ENCODE results near the gene C1QB. TPM values are rescaled to one million over a fixed set of nuclear protein-coding genes. Genes with fewer than 3 reads are reported as not detected.
A peak's percentile ranks its signal among the peaks of the same experiment; 100 is the strongest.

C1QB gene
- total and polyA plus RNA-seq, 9 of the 15 experiments (the other 6 are each of a cell fraction or from before 2014, with no cell fraction given), result 0.55 TPM; not detected in 8

DNA sequence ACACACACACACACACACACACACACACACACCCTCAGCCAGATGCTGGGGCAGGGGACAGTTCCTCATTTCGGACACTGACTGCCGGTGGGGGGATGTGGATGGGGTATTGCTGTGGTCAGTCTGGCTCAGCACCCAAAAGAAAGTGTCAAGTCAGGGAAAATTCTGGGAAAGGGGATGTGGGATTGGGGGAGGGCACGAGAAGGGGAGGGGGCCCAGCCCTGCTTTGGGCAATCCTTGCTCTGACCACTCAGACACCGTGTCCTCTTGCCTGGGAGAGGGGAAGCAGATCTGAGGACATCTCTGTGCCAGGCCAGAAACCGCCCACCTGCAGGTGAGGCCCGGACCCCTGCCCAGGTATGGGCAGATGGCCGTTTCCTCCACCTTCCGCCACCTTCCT lies 9.7 kb upstream of the C1QB start, which contains the start of gene C1QC:
Gene C1QC (plus strand): TSS at position 253 of the 400 bp plus-strand sequence. CDS start 391 bp downstream, outside the sequence.
- in situ Hi-C loops (cut with MboI), result no loop called here
- WGBS (ENCODE audit: insufficient coverage, low coverage, missing lambda C conversion rate), result 0% methylated on average over 5 of the region's 8 CpGs
- peaks cover 7 to 41% of the 10 kb centered on the region in 2 experiments; a peak in 4 of 5 replicates for H3K27me3 ChIP-seq (ENCODE audit: control insufficient read depth in 2 of 2, insufficient read depth in 2 of 2, low read length in 2 of 2)

DNA sequence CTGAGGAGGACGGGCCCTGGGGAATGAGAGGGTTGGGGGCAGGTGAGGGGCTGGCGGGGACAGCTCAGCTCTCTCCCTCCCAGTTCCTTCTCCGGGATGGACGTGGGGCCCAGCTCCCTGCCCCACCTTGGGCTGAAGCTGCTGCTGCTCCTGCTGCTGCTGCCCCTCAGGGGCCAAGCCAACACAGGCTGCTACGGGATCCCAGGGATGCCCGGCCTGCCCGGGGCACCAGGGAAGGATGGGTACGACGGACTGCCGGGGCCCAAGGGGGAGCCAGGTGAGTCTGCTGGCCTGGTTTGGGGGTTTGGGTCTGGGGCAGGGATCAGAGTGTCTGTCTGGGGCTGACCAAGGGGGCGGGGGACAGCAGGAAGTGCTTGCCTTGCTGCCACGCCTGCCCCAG lies 9.1 kb upstream of the C1QB start:
- Histone ChIP-seq H3K79me2 (ENCODE audit: control insufficient read depth, insufficient read depth, low read length) (no peaks in the 10 kb centered on the region), H3K4me2 (ENCODE audit: insufficient read depth, low read length) (no peak overlapping the region), H3K27me3 (ENCODE audit: control insufficient read depth in 2 of 2, insufficient read depth in 2 of 2, low read length in 2 of 2) (peaks cover 7 to 41% of the 10 kb centered on the region in 2 experiments; a peak in 4 of 5 replicates), H3K9me3 (replicated peaks; ENCODE audit: control insufficient read depth, insufficient read depth, low read depth, low read length) (no peaks in the 10 kb centered on the region), H3K4me1 (replicated peaks in 1 of 2; ENCODE audit: control insufficient read depth in 2 of 2, insufficient read depth in 2 of 2, low read length in 2 of 2) (peaks cover 0 to 9% of the 10 kb centered on the region in 2 experiments; a peak in 3 of 5 replicates), H3K36me3 (ENCODE audit: control insufficient read depth, insufficient read depth, low read length) (no peaks in the 10 kb centered on the region), H3K9ac (ENCODE audit: insufficient read depth in 1 of 2, low read depth in 2 of 2, low read length in 2 of 2) (0 out of 4 replicates have a peak overlapping the region, but pooled peaks of 1 of the 2 experiments have one; percentile 24), H3K9me1 (ENCODE audit: control insufficient read depth, insufficient read depth, low read length) (no peaks in the 10 kb centered on the region), H3K4me3 (no peak overlapping the region), H2AFZ (ENCODE audit: low read depth, low read length) (no peak overlapping the region), H3K27ac (ENCODE audit: extremely low read depth, low read depth, low read length) (no peak overlapping the region), H4K20me1 (replicated peaks; ENCODE audit: control insufficient read depth, insufficient read depth, low read length) (peaks cover 31% of the 10 kb centered on the region)
- no peak for FAIRE-seq
- 2% methylated on average over 11 of the region's 12 CpGs for WGBS (ENCODE audit: insufficient coverage, low coverage, missing lambda C conversion rate)
- in situ Hi-C loops (cut with MboI), result no loop called here
- ChIA-PET POLR2A (interaction anchor here (0.6 kb wide), 1 partner anchor 1101 kb away, joined by 3 read pairs; no protein-coding TSS in a partner anchor), CTCF (ENCODE audit: low intra/inter-chr PET ratio) (interaction anchor here (0.7 to 6.1 kb wide), 2 partner anchors 221 to 286 kb away, joined by 4 to 96 read pairs; no protein-coding TSS in a partner anchor)
- no TSS peak for BruUV-seq (replicated peaks)
- ATAC-seq, result no peak
- intact Hi-C loops (cut with micrococcal nuclease), result loop anchor here (2.0 to 5.0 kb wide), 3 partner anchors 97 to 511 kb away; no protein-coding TSS in a partner anchor
- DNase-seq (ENCODE audit: extremely low read depth in 1 of 4, low spot score in 3 of 4), result no peak
- TF ChIP-seq TEAD4 (IDR thresholded peaks at IDR 0.05; ENCODE audit: low read length), result no peak
- no peak for TF ChIP-seq TEAD4 (CRISPR knock-in tag; IDR thresholded peaks at IDR 0.05; ENCODE audit: borderline replicate concordance)
- no peak for TF ChIP-seq ARHGAP35 (IDR thresholded peaks at IDR 0.05; ENCODE audit: partially characterized antibody)
- no peak for TF ChIP-seq GTF3C2 (IDR thresholded peaks at IDR 0.05; ENCODE audit: borderline replicate concordance, extremely low read depth, insufficient read length)
- TF ChIP-seq ESRRB (CRISPR knock-in tag; IDR thresholded peaks at IDR 0.05; ENCODE audit: borderline replicate concordance), result no peak
- TF ChIP-seq PHF20 (IDR thresholded peaks at IDR 0.05; ENCODE audit: partially characterized antibody), result no peak
- no peak for TF ChIP-seq HNRNPH1 (optimal IDR thresholded peaks at IDR 0.05; ENCODE audit: low read depth, low read length)
- TF ChIP-seq CBFA2T2 (conservative IDR thresholded peaks at IDR 0.05), result no peak
- TF ChIP-seq PML (IDR thresholded peaks at IDR 0.05; ENCODE audit: low read length), result no peak
- TF ChIP-seq ZNF57 (CRISPR knock-in tag; IDR thresholded peaks at IDR 0.05), result no peak

More for the DNA sequence above, 9.7 kb upstream of the C1QB start, which contains the start of gene C1QC:
- FAIRE-seq, result no peak
- no peaks in the 10 kb centered on the region for H3K9me3 ChIP-seq (replicated peaks; ENCODE audit: control insufficient read depth, insufficient read depth, low read depth, low read length)
- peaks cover 37% of the 10 kb centered on the region for H4K20me1 ChIP-seq (replicated peaks; ENCODE audit: control insufficient read depth, insufficient read depth, low read length)
- H3K4me2 ChIP-seq (ENCODE audit: insufficient read depth, low read length), result no peak within 1 kb of the TSS
- BruUV-seq (replicated peaks), result no TSS peak
- H3K9ac ChIP-seq (ENCODE audit: insufficient read depth in 1 of 2, low read depth in 2 of 2, low read length in 2 of 2), result peak within 1 kb of the TSS in 1 of 2 experiments; percentile 24; a peak in 1 of 4 replicates
- H3K79me2 ChIP-seq (ENCODE audit: control insufficient read depth, insufficient read depth, low read length), result no peaks in the 10 kb centered on the region
- no peak within 1 kb of the TSS for H3K4me3 ChIP-seq
- DNase-seq (ENCODE audit: extremely low read depth in 1 of 4, low spot score in 3 of 4), result no peak
- ChIA-PET CTCF (ENCODE audit: low intra/inter-chr PET ratio) (interaction anchor here (0.7 to 6.1 kb wide), 2 partner anchors 221 to 287 kb away, joined by 4 to 96 read pairs; no protein-coding TSS in a partner anchor), POLR2A (interaction anchor here (0.6 to 0.7 kb wide), 3 partner anchors 16 to 1102 kb away, joined by 3 to 4 read pairs (median 3); no protein-coding TSS in a partner anchor)
- intact Hi-C loops (cut with micrococcal nuclease), result loop anchor here (2.0 to 5.0 kb wide), 3 partner anchors 96 to 511 kb away; no protein-coding TSS in a partner anchor
- no peaks in the 10 kb centered on the region for H3K9me1 ChIP-seq (ENCODE audit: control insufficient read depth, insufficient read depth, low read length)
- H3K36me3 ChIP-seq (ENCODE audit: control insufficient read depth, insufficient read depth, low read length), result no peaks in the 10 kb centered on the region
- no peak within 1 kb of the TSS for H2AFZ ChIP-seq (ENCODE audit: low read depth, low read length)
- peak; percentile 55 for TF ChIP-seq ZNF316 (IDR thresholded peaks at IDR 0.05)
- TF ChIP-seq MAFG (tag; conservative IDR thresholded peaks at IDR 0.05), result peak; percentile 32
- no peak for TF ChIP-seq LEF1 (IDR thresholded peaks at IDR 0.05)
- peak; percentile 54; the same call in 1 of the 2 replicates for TF ChIP-seq SPI1 (IDR thresholded peaks at IDR 0.05; ENCODE audit: borderline replicate concordance, low read depth, low read length)
- peak; percentile 53; the same call in 1 of the 2 replicates for TF ChIP-seq C11orf30 (IDR thresholded peaks at IDR 0.05; ENCODE audit: low read depth)
- no peak for ATAC-seq
- H3K27ac ChIP-seq (ENCODE audit: extremely low read depth, low read depth, low read length), result no peak within 1 kb of the TSS
- peaks cover 0 to 13% of the 10 kb centered on the region in 2 experiments; a peak in 3 of 5 replicates for H3K4me1 ChIP-seq (replicated peaks in 1 of 2; ENCODE audit: control insufficient read depth in 2 of 2, insufficient read depth in 2 of 2, low read length in 2 of 2)

All from K562 (cell line).